HepG2 (cell line): Measurements from ENCODE around the gene NOX3. TPM values are rescaled to one million over a fixed set of nuclear protein-coding genes. Genes with fewer than 3 reads are reported as not detected.

Experiments used
- FOXC1 ChIP-seq: sonication (generic); formaldehyde crosslinking; IDR thresholded peaks from 2 replicates; pipeline ENCODE4 v1.8.0; 2022; ENCODE audit warnings: mild to moderate bottlenecking, missing genetic modification reagents, borderline replicate concordance
- GATAD1 ChIP-seq: IDR thresholded peaks from 2 replicates; pipeline ENCODE4 v1.6.1; 2016; ENCODE audit warnings: missing genetic modification reagents, missing compliant biosample characterization
- GFI1 ChIP-seq: sonication (generic); formaldehyde crosslinking; IDR thresholded peaks from 2 replicates; pipeline ENCODE4 v1.5.0; 2020; ENCODE audit warnings: missing genetic modification reagents, mild to moderate bottlenecking, borderline replicate concordance
- KAT7 ChIP-seq: IDR thresholded peaks from 2 replicates; pipeline ENCODE4 v1.6.1; 2018; ENCODE audit warnings: borderline replicate concordance, missing compliant biosample characterization
- MBD4 ChIP-seq: IDR thresholded peaks from 2 replicates; pipeline ENCODE4 v1.6.1; 2012; ENCODE audit warnings: low read length, inconsistent platforms, borderline replicate concordance
- MIER2 ChIP-seq: IDR thresholded peaks from 2 replicates; pipeline ENCODE4 v1.6.1; 2016; ENCODE audit warnings: missing biosample characterization, missing genetic modification reagents
- NRL ChIP-seq: sonication (generic); formaldehyde crosslinking; IDR thresholded peaks from 2 replicates; pipeline ENCODE4 v1.5.0; 2020; ENCODE audit warnings: missing genetic modification reagents, mild to moderate bottlenecking, moderate library complexity, borderline replicate concordance
- PHF8 ChIP-seq: sonication (generic); formaldehyde crosslinking; IDR thresholded peaks from 2 replicates; pipeline ENCODE4 v1.5.0; 2020; ENCODE audit warnings: missing genetic modification reagents
- RAD21 ChIP-seq: fragments of 450-650 bp; formaldehyde crosslinking; IDR thresholded peaks from 2 replicates; pipeline ENCODE4 v1.5.0; 2020; ENCODE audit warnings: mild to moderate bottlenecking
- SIX1 ChIP-seq: sonication (generic); formaldehyde crosslinking; IDR thresholded peaks from 2 replicates; pipeline ENCODE4 v1.4.0; 2020; ENCODE audit warnings: missing genetic modification reagents, borderline replicate concordance
- SMARCC2 ChIP-seq: fragments of 450-650 bp; IDR thresholded peaks from 2 replicates; pipeline ENCODE4 v1.6.1; 2017; ENCODE audit warnings: antibody characterized with exemption, mild to moderate bottlenecking
- SOX6 ChIP-seq, 2 experiments: fragments of 450-650 bp in 1 of 2; sonication (generic) in 1 of 2; formaldehyde crosslinking in 1 of 2; IDR thresholded peaks; 2 replicates each; pipeline versions ENCODE4 v1.4.0 to v1.6.1; 2017 to 2020; ENCODE audit warnings: antibody characterized with exemption in 1 of 2, mild to moderate bottlenecking in 1 of 2, missing genetic modification reagents in 1 of 2
- ZBTB7B ChIP-seq: sonication (generic); formaldehyde crosslinking; IDR thresholded peaks from 2 replicates; pipeline ENCODE4 v1.4.0; 2020; ENCODE audit warnings: missing genetic modification reagents
- ZNF337 ChIP-seq: sonication (generic); formaldehyde crosslinking; IDR thresholded peaks from 2 replicates; pipeline ENCODE4 v1.5.1; 2020; ENCODE audit warnings: missing genetic modification reagents, low read depth, mild to moderate bottlenecking, borderline replicate concordance
- ZNF547 ChIP-seq: sonication (generic); formaldehyde crosslinking; IDR thresholded peaks from 2 replicates; pipeline ENCODE4 v1.5.1; 2020; ENCODE audit warnings: mild to moderate bottlenecking, missing genetic modification reagents
- ZNF644 ChIP-seq: IDR thresholded peaks from 2 replicates; pipeline ENCODE4 v1.6.1; 2016; ENCODE audit warnings: low read depth
- polyA plus RNA-seq, 8 experiments: library from polyadenylated mRNA; depleted of rRNA in 3 of 8; stranded (reverse) in 7 of 8; unstranded in 1 of 8; fragments of >200 nt; fragmentation: Illumina TruSeq in 4 of 8; extraction: Trizol in 4 of 8; gene quantifications; 2 replicates each; pipeline versions ENCODE4 v1.2.1 to v1.2.3, GENCODE V29; 2011 to 2016; ENCODE audit warnings: low read depth in 4 of 8, missing spikeins in 1 of 8, mixed read lengths in 1 of 8; ENCODE audit not compliant: insufficient read depth in 1 of 8
- total RNA-seq, 5 experiments: library from RNA; depleted of rRNA; stranded (reverse); fragments of >200 nt; fragmentation: Illumina TruSeq; extraction: Trizol; gene quantifications; 2 replicates each; pipeline ENCODE4 v1.2.3, GENCODE V29; 2016; ENCODE audit warnings: low read depth in 1 of 5
- TF ChIP-seq, protein P1 (sequence below): sonication (generic); formaldehyde crosslinking; IDR thresholded peaks from 2 replicates; pipeline ENCODE4 v1.4.0; 2020; ENCODE audit warnings: missing genetic modification reagents, mild to moderate bottlenecking, borderline replicate concordance
- TF ChIP-seq, protein P2 (sequence below): sonication (generic); formaldehyde crosslinking; IDR thresholded peaks from 2 replicates; pipeline ENCODE4 v1.4.0; 2020; ENCODE audit warnings: missing genetic modification reagents
- TF ChIP-seq, protein P3 (sequence below): IDR thresholded peaks from 2 replicates; pipeline ENCODE4 v1.6.1; 2016; ENCODE audit warnings: missing compliant biosample characterization, missing genetic modification reagents, borderline replicate concordance
- TF ChIP-seq, protein P4 (sequence below): sonication (generic); formaldehyde crosslinking; IDR thresholded peaks from 2 replicates; pipeline ENCODE4 v1.4.0; 2020; ENCODE audit warnings: missing genetic modification reagents, borderline replicate concordance

Gene NOX3
- total and polyA plus RNA-seq, 2 of the 13 experiments (the other 11 are each of a cell fraction or from before 2014, with no cell fraction given) = 0.09 to 0.18 TPM

DNA sequence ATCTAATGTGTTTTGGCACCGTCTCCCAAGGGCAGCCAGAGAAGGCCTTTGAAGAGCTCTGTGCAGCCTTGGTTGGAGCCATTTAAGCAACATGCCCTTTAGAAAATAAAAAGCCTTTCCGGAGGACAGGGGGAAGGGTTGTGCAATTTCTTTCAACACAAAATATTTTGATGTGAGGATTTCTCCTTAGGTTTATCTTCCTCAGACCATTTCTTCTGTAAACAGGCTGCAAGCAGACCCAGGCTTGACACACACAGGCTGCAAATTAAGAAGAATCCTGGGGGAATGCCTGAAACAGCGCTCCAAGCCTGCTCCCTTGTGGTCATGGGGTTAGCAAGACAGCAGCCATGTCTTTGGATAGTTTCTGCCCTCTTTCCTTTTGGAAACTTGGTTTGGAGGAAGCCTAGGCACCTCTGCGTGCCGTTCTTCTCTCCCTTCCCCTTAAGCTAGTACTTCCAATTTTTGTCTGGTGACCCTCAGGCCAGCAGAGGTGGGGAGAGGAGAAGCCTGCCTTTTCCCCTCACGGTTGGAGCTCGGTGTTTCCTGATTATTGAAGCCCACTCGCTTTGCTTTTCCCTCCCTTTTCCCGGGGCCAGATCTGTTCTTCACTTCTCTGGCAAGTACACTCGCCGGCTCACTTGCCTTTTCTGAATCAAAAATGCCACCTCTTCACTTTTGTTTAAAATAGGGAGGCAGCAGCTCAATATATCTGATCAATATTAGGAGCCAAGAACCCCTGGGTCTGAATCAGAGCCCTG lies 39.6 kb upstream of the NOX3 start (continued):
- TF ChIP-seq NRL (no peak), MIER2 (peak; percentile 35; the same call in 1 of the 2 replicates), MBD4 (0 out of 2 replicates have a peak, but pooled peaks have one; percentile 33), SOX6 (IDR thresholded peaks at IDR 0.05) (no peak), SOX6 (CRISPR knock-in tag; IDR thresholded peaks at IDR 0.05) (peak; percentile 39; the same call in 1 of the 2 replicates), SIX1 (CRISPR knock-in tag) (0 out of 2 replicates have a peak, but pooled peaks have one; percentile 54), ZNF337 (CRISPR knock-in tag) (peak; percentile 73; the same call in 1 of the 2 replicates), KAT7 (peak; percentile 54; the same call in 1 of the 2 replicates), FOXC1 (CRISPR knock-in tag) (no peak; the same call in none of the 2 replicates), GATAD1 (CRISPR knock-in tag) (0 out of 2 replicates have a peak, but pooled peaks have one; percentile 31), ZNF644 (CRISPR knock-in tag) (0 out of 2 replicates have a peak, but pooled peaks have one; percentile 20), ZBTB7B (CRISPR knock-in tag) (0 out of 2 replicates have a peak, but pooled peaks have one; percentile 32), PHF8 (0 out of 2 replicates have a peak, but pooled peaks have one; percentile 28), SMARCC2 (no peak), RAD21 (peak; percentile 92), GFI1 (CRISPR knock-in tag) (0 out of 2 replicates have a peak, but pooled peaks have one; percentile 10), ZNF547 (CRISPR knock-in tag) (peak; percentile 16; the same call in 1 of the 2 replicates)
- TF ChIP-seq, protein P1, sequence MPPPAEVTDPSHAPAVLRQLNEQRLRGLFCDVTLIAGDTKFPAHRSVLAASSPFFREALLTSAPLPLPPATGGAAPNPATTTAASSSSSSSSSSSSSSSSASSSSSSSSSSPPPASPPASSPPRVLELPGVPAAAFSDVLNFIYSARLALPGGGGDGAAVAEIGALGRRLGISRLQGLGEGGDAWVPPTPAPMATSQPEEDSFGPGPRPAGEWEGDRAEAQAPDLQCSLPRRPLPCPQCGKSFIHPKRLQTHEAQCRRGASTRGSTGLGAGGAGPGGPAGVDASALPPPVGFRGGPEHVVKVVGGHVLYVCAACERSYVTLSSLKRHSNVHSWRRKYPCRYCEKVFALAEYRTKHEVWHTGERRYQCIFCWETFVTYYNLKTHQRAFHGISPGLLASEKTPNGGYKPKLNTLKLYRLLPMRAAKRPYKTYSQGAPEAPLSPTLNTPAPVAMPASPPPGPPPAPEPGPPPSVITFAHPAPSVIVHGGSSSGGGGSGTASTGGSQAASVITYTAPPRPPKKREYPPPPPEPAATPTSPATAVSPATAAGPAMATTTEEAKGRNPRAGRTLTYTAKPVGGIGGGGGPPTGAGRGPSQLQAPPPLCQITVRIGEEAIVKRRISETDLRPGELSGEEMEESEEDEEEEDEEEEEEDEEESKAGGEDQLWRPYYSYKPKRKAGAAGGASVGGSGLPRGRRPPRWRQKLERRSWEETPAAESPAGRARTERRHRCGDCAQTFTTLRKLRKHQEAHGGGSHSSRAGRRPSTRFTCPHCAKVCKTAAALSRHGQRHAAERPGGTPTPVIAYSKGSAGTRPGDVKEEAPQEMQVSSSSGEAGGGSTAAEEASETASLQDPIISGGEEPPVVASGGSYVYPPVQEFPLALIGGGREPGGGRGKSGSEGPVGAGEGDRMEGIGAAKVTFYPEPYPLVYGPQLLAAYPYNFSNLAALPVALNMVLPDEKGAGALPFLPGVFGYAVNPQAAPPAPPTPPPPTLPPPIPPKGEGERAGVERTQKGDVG = peak; percentile 92; the same call in 1 of the 2 replicates
- TF ChIP-seq, protein P2, sequence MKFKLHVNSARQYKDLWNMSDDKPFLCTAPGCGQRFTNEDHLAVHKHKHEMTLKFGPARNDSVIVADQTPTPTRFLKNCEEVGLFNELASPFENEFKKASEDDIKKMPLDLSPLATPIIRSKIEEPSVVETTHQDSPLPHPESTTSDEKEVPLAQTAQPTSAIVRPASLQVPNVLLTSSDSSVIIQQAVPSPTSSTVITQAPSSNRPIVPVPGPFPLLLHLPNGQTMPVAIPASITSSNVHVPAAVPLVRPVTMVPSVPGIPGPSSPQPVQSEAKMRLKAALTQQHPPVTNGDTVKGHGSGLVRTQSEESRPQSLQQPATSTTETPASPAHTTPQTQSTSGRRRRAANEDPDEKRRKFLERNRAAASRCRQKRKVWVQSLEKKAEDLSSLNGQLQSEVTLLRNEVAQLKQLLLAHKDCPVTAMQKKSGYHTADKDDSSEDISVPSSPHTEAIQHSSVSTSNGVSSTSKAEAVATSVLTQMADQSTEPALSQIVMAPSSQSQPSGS (CRISPR knock-in tag) = peak; percentile 70; the same call in 1 of the 2 replicates
- TF ChIP-seq, protein P3, sequence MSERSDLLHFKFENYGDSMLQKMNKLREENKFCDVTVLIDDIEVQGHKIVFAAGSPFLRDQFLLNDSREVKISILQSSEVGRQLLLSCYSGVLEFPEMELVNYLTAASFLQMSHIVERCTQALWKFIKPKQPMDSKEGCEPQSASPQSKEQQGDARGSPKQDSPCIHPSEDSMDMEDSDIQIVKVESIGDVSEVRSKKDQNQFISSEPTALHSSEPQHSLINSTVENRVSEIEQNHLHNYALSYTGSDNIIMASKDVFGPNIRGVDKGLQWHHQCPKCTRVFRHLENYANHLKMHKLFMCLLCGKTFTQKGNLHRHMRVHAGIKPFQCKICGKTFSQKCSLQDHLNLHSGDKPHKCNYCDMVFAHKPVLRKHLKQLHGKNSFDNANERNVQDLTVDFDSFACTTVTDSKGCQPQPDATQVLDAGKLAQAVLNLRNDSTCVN = peak; percentile 70
- TF ChIP-seq, protein P4, sequence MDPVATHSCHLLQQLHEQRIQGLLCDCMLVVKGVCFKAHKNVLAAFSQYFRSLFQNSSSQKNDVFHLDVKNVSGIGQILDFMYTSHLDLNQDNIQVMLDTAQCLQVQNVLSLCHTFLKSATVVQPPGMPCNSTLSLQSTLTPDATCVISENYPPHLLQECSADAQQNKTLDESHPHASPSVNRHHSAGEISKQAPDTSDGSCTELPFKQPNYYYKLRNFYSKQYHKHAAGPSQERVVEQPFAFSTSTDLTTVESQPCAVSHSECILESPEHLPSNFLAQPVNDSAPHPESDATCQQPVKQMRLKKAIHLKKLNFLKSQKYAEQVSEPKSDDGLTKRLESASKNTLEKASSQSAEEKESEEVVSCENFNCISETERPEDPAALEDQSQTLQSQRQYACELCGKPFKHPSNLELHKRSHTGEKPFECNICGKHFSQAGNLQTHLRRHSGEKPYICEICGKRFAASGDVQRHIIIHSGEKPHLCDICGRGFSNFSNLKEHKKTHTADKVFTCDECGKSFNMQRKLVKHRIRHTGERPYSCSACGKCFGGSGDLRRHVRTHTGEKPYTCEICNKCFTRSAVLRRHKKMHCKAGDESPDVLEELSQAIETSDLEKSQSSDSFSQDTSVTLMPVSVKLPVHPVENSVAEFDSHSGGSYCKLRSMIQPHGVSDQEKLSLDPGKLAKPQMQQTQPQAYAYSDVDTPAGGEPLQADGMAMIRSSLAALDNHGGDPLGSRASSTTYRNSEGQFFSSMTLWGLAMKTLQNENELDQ (CRISPR knock-in tag) = no peak
